ENCODE data around the gene EFEMP1.

EFEMP1 gene

GRCh38 chr2:55922291-55922907 is 1.2 kb downstream of the EFEMP1 start:
- TF ChIP-seq, protein P1, sequence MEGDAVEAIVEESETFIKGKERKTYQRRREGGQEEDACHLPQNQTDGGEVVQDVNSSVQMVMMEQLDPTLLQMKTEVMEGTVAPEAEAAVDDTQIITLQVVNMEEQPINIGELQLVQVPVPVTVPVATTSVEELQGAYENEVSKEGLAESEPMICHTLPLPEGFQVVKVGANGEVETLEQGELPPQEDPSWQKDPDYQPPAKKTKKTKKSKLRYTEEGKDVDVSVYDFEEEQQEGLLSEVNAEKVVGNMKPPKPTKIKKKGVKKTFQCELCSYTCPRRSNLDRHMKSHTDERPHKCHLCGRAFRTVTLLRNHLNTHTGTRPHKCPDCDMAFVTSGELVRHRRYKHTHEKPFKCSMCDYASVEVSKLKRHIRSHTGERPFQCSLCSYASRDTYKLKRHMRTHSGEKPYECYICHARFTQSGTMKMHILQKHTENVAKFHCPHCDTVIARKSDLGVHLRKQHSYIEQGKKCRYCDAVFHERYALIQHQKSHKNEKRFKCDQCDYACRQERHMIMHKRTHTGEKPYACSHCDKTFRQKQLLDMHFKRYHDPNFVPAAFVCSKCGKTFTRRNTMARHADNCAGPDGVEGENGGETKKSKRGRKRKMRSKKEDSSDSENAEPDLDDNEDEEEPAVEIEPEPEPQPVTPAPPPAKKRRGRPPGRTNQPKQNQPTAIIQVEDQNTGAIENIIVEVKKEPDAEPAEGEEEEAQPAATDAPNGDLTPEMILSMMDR (conservative IDR thresholded peaks at IDR 0.05; ENCODE audit: low read depth, low read length) = no peak
- DNase-seq (ENCODE audit: low read depth) = peak; percentile 80
- H3K4me3 ChIP-seq (ENCODE audit: low read depth, low read length) = peak overlapping the region; percentile 91

- TF ChIP-seq, protein P1 (conservative IDR thresholded peaks at IDR 0.05; ENCODE audit: low read depth, low read length) = no peak
- DNase-seq (ENCODE audit: low read depth) = no peak
- H3K4me3 ChIP-seq (ENCODE audit: low read depth, low read length) = no peak overlapping the region
Measured at GRCh38 chr2:55919574-55919973, 4.0 kb downstream of the EFEMP1 start.

DNA sequence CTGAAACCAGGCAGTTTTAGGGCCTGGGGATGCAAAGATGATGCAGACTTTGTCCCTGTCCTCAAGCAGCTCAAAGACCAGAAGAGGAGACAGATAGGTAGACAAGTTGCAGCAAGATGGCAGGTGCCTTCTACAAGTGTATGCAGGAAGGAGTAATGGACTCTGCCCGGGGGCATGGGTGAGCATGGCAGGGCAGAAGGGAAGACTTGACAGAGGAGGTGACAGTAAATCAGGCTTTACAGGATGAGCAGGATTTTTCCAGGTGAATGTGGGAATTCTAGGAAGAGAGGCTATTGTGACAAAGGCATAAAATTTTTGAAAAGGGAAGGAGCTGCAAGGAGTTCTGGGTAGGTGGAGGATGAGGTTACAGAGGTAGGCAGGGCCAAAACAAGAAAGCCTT is 4.7 kb downstream of the EFEMP1 start:
- TF ChIP-seq, protein P1 (conservative IDR thresholded peaks at IDR 0.05; ENCODE audit: low read depth, low read length) = no peak
- no peak overlapping the region for H3K4me3 ChIP-seq (ENCODE audit: low read depth, low read length)
- DNase-seq (ENCODE audit: low read depth) = no peak

GRCh38 chr2:55917713-55918390 is 5.7 kb downstream of the EFEMP1 start:
- TF ChIP-seq, protein P1 (conservative IDR thresholded peaks at IDR 0.05; ENCODE audit: low read depth, low read length) = no peak
- DNase-seq (ENCODE audit: low read depth) = no peak
- H3K4me3 ChIP-seq (ENCODE audit: low read depth, low read length) = no peak overlapping the region

DNA sequence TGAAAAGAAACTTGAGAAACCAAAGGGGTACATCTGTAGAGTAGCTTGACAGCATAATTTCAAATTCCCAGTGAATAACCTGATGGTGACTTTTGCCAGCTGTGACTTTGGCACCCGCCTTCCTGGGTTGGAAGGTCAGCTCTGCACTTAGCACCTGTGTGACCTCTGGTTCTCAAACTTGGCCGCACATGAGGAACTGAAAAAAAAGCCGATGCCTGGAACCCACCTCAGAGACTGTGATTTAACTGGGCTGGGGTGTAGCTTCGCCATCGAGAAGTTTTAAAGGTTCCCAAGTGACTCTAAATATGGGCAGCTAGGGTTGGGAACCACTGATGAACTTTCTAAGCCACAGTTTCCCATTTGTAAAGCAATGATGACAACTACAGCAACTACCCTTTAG is 6.5 kb downstream of the EFEMP1 start:
- TF ChIP-seq, protein P1 (conservative IDR thresholded peaks at IDR 0.05; ENCODE audit: low read depth, low read length) = no peak
- H3K4me3 ChIP-seq (ENCODE audit: low read depth, low read length) = no peak overlapping the region
- no peak for DNase-seq (ENCODE audit: low read depth)

- peak; percentile 60 for DNase-seq (ENCODE audit: low read depth)
- TF ChIP-seq, protein P1 (conservative IDR thresholded peaks at IDR 0.05; ENCODE audit: low read depth, low read length) = no peak
- H3K4me3 ChIP-seq (ENCODE audit: low read depth, low read length) = no peak overlapping the region
Measured at GRCh38 chr2:55916473-55917049, 7.0 kb downstream of the EFEMP1 start.

All from choroid plexus epithelial cell (primary cell).